Measurements from ENCODE around the gene CPT1B.

CPT1B gene

DNA sequence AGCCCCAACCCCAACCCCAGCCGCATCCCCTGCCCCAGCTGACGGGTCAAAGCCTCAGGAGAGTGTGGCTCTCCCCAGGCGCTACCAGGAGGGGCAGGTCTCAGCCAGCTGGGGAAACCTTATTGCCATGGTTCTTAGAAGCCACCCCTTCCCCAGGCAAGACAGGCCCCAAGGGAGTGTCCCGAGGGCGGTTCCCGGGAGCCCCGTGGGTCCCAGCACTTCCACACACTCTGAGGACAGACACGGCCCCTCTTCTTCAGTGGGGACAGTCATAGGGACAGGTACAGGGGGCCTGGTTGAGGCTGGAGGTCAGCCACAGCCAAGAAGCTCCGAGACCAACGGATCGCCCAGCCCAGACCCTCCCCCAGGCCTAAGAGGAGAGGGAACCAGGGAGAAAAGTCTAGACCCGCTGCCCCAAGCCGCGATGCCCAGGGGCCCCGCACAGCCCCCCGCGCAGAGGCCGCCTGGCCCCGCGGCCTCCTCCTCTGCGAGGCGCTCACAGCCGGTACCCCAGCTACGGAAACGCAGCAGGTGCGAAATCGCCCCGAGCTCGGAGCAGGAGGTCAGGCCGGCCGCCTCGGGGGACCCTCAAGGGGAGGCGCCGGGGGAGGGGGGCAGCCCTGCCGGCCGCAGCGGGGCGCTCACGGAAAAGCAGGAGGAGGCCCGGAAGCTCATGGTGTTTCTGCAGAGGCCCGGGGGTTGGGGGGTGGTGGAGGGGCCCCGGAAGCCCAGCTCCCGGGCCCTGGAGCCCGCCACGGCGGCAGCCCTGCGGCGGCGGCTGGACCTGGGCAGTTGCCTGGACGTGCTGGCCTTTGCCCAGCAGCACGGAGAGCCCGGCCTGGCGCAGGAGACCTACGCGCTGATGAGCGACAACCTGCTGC, 29.9 kb downstream of the CPT1B start:
- Histone ChIP-seq H3K9me3 (replicated peaks in 1 of 2; ENCODE audit: control insufficient read depth in 2 of 2, insufficient read depth in 1 of 2, low read depth in 1 of 2, low read length in 2 of 2) (no peaks in the 10 kb centered on the region), H4K91ac (ENCODE audit: low read depth, low read length, poor library complexity) (no peak overlapping the region), H3K4me1 (ENCODE audit: control insufficient read depth in 2 of 2, insufficient read depth in 1 of 2, low read depth in 1 of 2, low read length in 2 of 2) (no peaks in the 10 kb centered on the region), H2AFZ (ENCODE audit: low read length) (no peak overlapping the region), H3K9ac (ENCODE audit: low read depth, low read length, poor library complexity) (no peak overlapping the region), H3K23ac (ENCODE audit: low read depth, low read length, poor library complexity) (no peak overlapping the region), H3K4me2 (ENCODE audit: insufficient read depth, low read length, poor library complexity, severe bottlenecking) (peak overlapping the region; percentile 11), H2BK120ac (ENCODE audit: low read depth, low read length) (no peak overlapping the region), H3K27me3 (ENCODE audit: control insufficient read depth in 3 of 3, insufficient read depth in 3 of 3, low read depth in 1 of 3, low read length in 3 of 3) (peaks cover 0 to 38% (median 13%) of the 10 kb centered on the region in 3 experiments), H3K36me3 (replicated peaks in 1 of 2; ENCODE audit: control insufficient read depth in 2 of 2, insufficient read depth in 2 of 2, low read length in 2 of 2) (no peaks in the 10 kb centered on the region), H2AK5ac (ENCODE audit: low read depth, low read length) (peak overlapping the region; percentile 90), H3K18ac (ENCODE audit: low read length) (no peak overlapping the region), H3K79me1 (ENCODE audit: low read depth, low read length) (no peaks in the 10 kb centered on the region), H3K4me3 (ENCODE audit: low read length in 2 of 2) (no peak overlapping the region), H3K4ac (ENCODE audit: low read length) (no peak overlapping the region), H3K27ac (replicated peaks; ENCODE audit: low read length) (no peak overlapping the region), H3K14ac (ENCODE audit: low read length) (peak overlapping the region; percentile 82), H2BK15ac (ENCODE audit: low read length) (peak overlapping the region; percentile 85), H2BK5ac (ENCODE audit: low read length) (no peak overlapping the region), H4K8ac (ENCODE audit: low read depth, low read length) (no peak overlapping the region), H2BK12ac (ENCODE audit: low read length) (no peak overlapping the region)
- no peak for DNase-seq (ENCODE audit: low spot score)
- WGBS, 2 donors (ENCODE audit: extremely low coverage in 2 of 2, insufficient read length in 2 of 2, insufficient replicate concordance in 1 of 2), result no CpG with 5 or more reads among the region's 56 CpGs

DNA sequence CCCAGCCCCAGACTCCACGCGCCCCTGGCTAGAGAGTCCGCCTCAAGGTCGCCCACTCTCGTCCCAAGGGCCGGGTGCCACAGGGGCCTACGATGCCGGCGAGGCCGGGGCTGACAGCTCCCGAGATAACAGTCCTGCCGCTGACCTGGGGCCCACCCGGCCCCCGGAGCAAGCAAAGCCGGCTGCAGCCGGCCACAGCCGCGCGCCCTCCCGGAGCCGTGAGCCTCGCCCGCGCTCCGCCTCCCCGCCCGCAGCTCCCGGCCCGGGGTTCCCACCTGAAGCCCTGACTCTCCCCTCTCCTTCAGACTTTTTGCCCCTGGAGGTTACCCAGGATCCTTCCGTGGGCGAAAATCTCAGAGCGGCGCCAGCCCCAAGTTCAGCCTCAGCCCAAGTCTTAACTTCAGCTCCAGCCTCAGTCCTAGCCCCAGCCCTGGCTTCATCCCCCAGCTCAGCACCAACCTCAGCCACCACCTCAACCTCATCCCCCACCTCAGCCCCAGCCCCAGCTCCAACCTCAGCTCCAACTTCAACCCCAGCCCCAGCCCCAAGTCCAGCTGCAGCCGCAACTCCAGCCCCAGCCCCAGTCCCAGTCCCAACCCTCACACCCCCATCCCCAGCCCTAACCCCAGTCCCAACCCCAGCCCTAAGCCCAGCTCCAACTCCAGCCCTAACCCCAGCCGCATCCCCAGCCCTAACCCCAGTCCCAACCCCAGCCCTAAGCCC, 30.8 kb downstream of the CPT1B start:
- peak overlapping the region; percentile 47 for H2BK120ac ChIP-seq (ENCODE audit: low read depth, low read length)
- H2AK5ac ChIP-seq (ENCODE audit: low read depth, low read length), result peak overlapping the region; percentile 63
- no peak overlapping the region for H3K9ac ChIP-seq (ENCODE audit: low read depth, low read length, poor library complexity)
- no peak overlapping the region for H2BK5ac ChIP-seq (ENCODE audit: low read length)
- no peaks in the 10 kb centered on the region for H3K79me1 ChIP-seq (ENCODE audit: low read depth, low read length)
- H3K27ac ChIP-seq (replicated peaks; ENCODE audit: low read length), result no peak overlapping the region
- peaks cover 0 to 40% (median 13%) of the 10 kb centered on the region in 3 experiments for H3K27me3 ChIP-seq (ENCODE audit: control insufficient read depth in 3 of 3, insufficient read depth in 3 of 3, low read depth in 1 of 3, low read length in 3 of 3)
- no peak for DNase-seq (ENCODE audit: low spot score)
- no peak overlapping the region for H3K4me2 ChIP-seq (ENCODE audit: insufficient read depth, low read length, poor library complexity, severe bottlenecking)
- H3K18ac ChIP-seq (ENCODE audit: low read length), result no peak overlapping the region
- H3K4me1 ChIP-seq (ENCODE audit: control insufficient read depth in 2 of 2, insufficient read depth in 1 of 2, low read depth in 1 of 2, low read length in 2 of 2), result no peaks in the 10 kb centered on the region
- H2AFZ ChIP-seq (ENCODE audit: low read length), result peak overlapping the region; percentile 49
- no peak overlapping the region for H4K8ac ChIP-seq (ENCODE audit: low read depth, low read length)
- H3K14ac ChIP-seq (ENCODE audit: low read length), result no peak overlapping the region
- H3K23ac ChIP-seq (ENCODE audit: low read depth, low read length, poor library complexity), result peak overlapping the region; percentile 12
- no peak overlapping the region for H4K91ac ChIP-seq (ENCODE audit: low read depth, low read length, poor library complexity)
- no peak overlapping the region for H3K4ac ChIP-seq (ENCODE audit: low read length)
- no peak overlapping the region for H2BK12ac ChIP-seq (ENCODE audit: low read length)
- H3K4me3 ChIP-seq (ENCODE audit: low read length in 2 of 2), result no peak overlapping the region
- no peaks in the 10 kb centered on the region for H3K36me3 ChIP-seq (replicated peaks in 1 of 2; ENCODE audit: control insufficient read depth in 2 of 2, insufficient read depth in 2 of 2, low read length in 2 of 2)
- no peak overlapping the region for H2BK15ac ChIP-seq (ENCODE audit: low read length)
- no CpG with 5 or more reads among the region's 35 CpGs for WGBS, 2 donors (ENCODE audit: extremely low coverage in 2 of 2, insufficient read length in 2 of 2, insufficient replicate concordance in 1 of 2)
- H3K9me3 ChIP-seq (replicated peaks in 1 of 2; ENCODE audit: control insufficient read depth in 2 of 2, insufficient read depth in 1 of 2, low read depth in 1 of 2, low read length in 2 of 2), result no peaks in the 10 kb centered on the region

DNA sequence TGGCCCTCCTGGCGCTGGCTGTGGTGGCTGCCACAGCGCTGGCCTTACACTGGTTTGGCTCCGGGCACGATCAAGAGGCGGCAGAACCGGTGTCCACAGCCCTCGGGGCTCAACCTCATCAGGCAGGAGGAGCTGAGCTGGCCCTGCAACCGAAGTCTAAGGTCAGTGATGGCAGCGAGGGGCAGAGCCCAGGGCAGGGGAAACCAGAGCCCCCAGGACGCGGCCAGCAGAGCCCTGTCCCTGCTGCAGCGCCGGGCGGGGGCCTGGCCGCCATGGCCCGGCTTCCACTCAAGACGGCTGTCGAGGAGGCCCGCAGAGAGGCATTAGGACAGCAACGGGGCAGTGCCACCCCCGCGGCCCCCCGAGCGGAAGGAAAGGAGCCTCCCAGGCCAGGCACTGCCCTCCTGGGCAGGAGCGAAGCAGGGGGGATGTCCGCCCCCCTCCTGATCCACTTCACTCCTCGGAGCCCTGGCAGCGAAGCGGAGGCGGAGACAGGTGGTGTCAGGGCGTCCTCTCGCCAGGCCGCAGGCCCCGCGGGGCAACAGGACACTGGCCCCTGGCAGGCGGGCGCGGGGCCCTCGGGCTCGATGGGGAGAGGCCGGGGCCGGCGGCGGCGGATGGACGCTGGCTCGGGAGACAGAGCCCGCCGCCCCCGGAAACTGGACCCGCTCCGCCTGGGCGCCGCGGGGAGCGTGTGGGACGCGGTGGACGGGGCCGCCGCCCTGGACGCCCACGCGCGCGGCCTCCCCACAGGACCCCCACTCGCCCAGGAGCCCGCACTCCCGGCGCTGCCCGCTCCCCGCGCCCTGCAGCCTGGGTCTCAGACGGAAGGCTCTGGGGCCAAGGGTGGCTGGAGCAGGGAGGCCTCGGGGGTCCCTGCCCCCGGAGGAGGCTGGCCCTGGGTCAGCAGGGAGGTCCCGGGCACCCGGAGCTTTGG, 31.6 kb downstream of the CPT1B start:
- H2AK5ac ChIP-seq (ENCODE audit: low read depth, low read length), result peak overlapping the region; percentile 94
- H3K9me3 ChIP-seq (replicated peaks in 1 of 2; ENCODE audit: control insufficient read depth in 2 of 2, insufficient read depth in 1 of 2, low read depth in 1 of 2, low read length in 2 of 2), result no peaks in the 10 kb centered on the region
- H3K36me3 ChIP-seq (replicated peaks in 1 of 2; ENCODE audit: control insufficient read depth in 2 of 2, insufficient read depth in 2 of 2, low read length in 2 of 2), result no peaks in the 10 kb centered on the region
- H2BK120ac ChIP-seq (ENCODE audit: low read depth, low read length), result no peak overlapping the region
- peak overlapping the region; percentile 82 for H3K14ac ChIP-seq (ENCODE audit: low read length)
- no peaks in the 10 kb centered on the region for H3K4me1 ChIP-seq (ENCODE audit: control insufficient read depth in 2 of 2, insufficient read depth in 1 of 2, low read depth in 1 of 2, low read length in 2 of 2)
- H2BK12ac ChIP-seq (ENCODE audit: low read length), result peak overlapping the region; percentile 84
- DNase-seq (ENCODE audit: low spot score), result no peak
- H4K8ac ChIP-seq (ENCODE audit: low read depth, low read length), result no peak overlapping the region
- no CpG with 5 or more reads among the region's 78 CpGs for WGBS, 2 donors (ENCODE audit: extremely low coverage in 2 of 2, insufficient read length in 2 of 2, insufficient replicate concordance in 1 of 2)
- H3K27ac ChIP-seq (replicated peaks; ENCODE audit: low read length), result no peak overlapping the region
- H3K4me3 ChIP-seq (ENCODE audit: low read length in 2 of 2), result no peak overlapping the region
- peak overlapping the region; percentile 49 for H2AFZ ChIP-seq (ENCODE audit: low read length)
- no peak overlapping the region for H2BK5ac ChIP-seq (ENCODE audit: low read length)
- H3K23ac ChIP-seq (ENCODE audit: low read depth, low read length, poor library complexity), result peak overlapping the region; percentile 65
- no peak overlapping the region for H3K9ac ChIP-seq (ENCODE audit: low read depth, low read length, poor library complexity)
- no peak overlapping the region for H3K4me2 ChIP-seq (ENCODE audit: insufficient read depth, low read length, poor library complexity, severe bottlenecking)
- H3K18ac ChIP-seq (ENCODE audit: low read length), result peak overlapping the region; percentile 28
- peak overlapping the region; percentile 49 for H2BK15ac ChIP-seq (ENCODE audit: low read length)
- no peaks in the 10 kb centered on the region for H3K79me1 ChIP-seq (ENCODE audit: low read depth, low read length)
- H3K27me3 ChIP-seq (ENCODE audit: control insufficient read depth in 3 of 3, insufficient read depth in 3 of 3, low read depth in 1 of 3, low read length in 3 of 3), result peaks cover 0 to 35% (median 13%) of the 10 kb centered on the region in 3 experiments
- peak overlapping the region; percentile 37 for H3K4ac ChIP-seq (ENCODE audit: low read length)
- H4K91ac ChIP-seq (ENCODE audit: low read depth, low read length, poor library complexity), result peak overlapping the region; percentile 43
